IPS-18c (cell line): ENCODE results near the gene NCOA6.
"Not testable (repeated sequence)": the region's sequence is repeated elsewhere in the genome, so short reads cannot be mapped to it uniquely, and the experiment has no call there.

Experiments used
- H3K4me3 ChIP-seq: 2 replicates; pipeline ENCODE4 v1.7.0; 2013; ENCODE audit warnings: low read depth, mild to moderate bottlenecking, low read length, moderate library complexity; ENCODE audit not compliant: insufficient read depth
- H3K9me3 ChIP-seq: one replicate; pipeline ENCODE4 v1.6.1; 2013; ENCODE audit warnings: mild to moderate bottlenecking, low read length, moderate library complexity; ENCODE audit not compliant: control insufficient read depth, insufficient read depth

Gene NCOA6

DNA sequence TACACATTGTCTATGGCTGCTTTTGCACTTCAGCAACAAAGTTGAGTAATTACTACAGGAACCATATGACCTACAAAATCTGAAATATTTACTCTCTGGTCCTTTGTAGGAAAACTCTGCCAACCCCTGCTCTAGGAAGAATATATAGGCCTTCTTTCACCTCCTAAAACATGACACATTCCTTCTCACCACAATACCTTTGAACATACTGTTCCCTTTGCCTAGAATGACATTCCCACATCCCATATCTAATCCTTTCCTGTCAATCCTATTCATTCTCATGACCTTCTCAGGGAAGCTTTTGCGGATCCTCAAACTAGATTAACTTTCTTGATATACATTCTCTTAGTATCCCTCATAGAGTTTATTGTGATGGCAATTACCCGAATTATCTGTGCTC, 18.0 kb upstream of the NCOA6 start:
- Histone ChIP-seq H3K9me3 (no peaks in the 10 kb centered on the region), H3K4me3 (no peak overlapping the region)

DNA sequence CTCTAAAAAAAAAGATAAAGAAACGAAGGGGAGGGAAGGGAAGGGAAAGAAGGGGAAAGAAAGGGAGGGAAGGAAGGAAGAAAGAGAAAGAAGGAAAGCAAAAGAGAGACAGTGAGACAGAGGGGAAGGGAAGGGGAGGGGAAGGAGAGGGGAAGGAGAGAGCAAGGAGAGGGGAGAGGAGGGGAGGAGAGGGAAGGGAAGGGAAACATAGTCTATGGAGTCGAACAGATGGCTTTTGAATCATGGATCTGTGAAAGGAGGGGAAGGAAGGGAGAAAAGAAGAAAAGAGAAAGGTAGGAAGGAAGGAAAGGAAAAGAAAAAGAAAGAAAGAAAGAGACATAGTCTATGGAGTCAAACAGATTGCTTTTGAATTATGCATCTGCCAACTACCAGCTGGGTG, 16.7 kb upstream of the NCOA6 start:
- Histone ChIP-seq H3K9me3 (no peaks in the 10 kb centered on the region), H3K4me3 (no peak overlapping the region)

DNA sequence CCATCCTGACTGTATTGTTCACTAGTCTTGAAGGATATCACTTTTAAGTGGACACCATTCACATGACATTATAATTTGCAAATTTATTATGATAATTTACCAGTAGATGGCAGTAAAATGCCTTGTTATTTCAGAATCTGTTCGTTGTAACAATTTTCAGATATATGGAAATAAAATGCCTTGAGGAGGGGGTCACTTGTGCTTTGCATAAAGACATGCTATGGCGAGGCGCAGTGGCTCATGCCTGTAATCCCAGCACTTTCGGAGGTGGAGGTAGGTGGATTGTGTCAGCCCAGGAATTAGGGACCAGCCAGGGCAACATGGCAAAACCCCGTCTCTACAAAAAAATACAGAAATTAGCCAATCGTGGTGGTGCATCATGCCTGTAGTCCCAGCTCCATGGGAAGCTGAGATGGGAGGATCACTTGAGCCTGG, 9.0 kb upstream of the NCOA6 start:
- Histone ChIP-seq H3K4me3 (no peak overlapping the region), H3K9me3 (no peaks in the 10 kb centered on the region)

DNA sequence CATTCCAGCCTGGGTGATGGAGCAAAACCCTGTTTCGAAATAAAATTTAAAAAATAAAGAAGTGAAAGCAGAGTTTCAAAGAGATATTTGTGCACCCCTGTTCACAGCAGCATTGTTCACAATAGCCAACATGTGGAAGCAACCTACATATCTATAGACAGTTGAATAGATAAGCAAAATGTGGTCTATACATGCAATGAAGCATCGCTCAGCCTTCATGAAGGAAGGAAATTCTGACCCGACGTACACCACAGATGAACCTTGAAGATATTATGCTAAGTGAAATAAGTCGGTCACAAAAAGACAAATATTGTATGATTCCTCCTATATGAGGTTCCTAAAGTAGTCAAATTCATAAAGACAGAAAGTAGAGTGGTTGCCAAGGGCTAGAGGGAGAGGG, 6.5 kb upstream of the NCOA6 start:
- H3K4me3 ChIP-seq: no peak overlapping the region
- no peaks in the 10 kb centered on the region for H3K9me3 ChIP-seq

DNA sequence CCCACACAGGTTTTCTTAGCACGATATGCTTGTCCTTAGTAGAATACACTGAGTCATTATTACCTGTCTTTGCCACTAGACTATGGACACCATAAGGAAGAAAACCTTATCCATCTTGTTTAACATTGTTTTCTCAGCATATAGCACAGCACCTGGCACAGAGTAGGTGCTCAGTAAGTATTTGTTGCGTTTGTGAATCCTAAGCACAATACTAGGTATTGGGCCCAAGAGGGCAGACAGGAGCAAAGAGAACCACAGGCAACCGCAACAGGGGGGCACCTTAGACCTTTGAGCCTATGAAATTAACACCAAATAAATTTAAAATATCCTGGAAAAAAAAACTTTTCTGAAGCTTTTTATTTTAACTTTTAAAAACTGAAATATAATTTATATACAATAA, 3.7 kb upstream of the NCOA6 start:
- Histone ChIP-seq H3K4me3 (no peak overlapping the region), H3K9me3 (no peaks in the 10 kb centered on the region)

DNA sequence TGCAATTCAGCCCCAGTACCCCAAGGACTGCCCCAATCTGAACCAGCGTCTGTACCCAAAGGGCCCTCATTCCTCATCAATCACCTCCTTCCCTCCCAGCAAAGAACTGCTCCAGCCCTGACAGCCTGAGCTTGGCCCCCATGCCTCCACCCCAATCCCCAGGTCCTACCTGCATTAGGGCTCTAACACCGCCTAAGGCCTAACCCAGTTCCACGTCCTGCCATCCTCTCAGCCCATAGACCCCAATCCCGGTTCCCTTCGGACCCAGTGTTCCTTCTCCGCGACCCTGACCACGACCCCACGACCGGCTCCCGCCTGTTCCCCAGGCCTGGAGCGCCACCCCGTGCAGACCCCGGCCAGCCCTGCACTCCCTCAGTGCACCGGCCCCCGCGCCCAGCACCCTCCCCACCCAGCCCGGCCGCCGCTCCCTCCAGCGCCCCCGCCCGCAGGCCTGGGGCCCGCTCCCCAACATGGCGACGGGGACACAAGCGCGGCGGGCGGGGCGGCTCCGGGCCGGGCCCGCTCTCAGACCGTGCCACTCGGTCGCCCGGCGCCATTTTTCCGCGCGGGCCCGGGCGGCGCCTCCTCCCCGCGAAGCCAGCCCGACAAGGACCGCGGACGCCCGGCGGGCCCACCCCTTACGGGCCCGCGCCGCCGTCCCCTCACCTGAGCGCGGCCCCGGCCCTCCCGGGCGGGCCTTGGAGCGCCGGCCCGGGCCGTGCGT, 483 bp downstream of the NCOA6 start:
- Histone ChIP-seq H3K4me3 (peak overlapping the region; percentile 78), H3K9me3 (peaks cover 3% of the 10 kb centered on the region)

DNA sequence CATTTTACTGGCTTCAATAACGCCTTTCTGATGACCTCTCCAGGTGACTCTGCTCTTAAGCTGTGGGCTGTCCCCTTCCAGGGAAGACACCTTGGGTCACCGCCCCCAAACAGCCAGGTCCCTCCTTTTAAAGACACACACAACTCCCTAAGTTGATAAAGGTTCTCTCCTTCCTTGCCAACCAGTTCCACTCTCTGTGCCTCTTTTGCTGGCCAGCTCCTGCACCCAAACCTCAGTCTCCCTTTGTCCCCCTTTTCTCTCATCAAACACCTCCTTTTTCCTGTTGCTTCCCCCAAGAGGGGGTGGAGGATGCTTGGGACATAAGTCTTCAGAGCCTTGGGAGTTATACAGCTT, 1.0 kb downstream of the NCOA6 start:
- peak overlapping the region; percentile 78 for H3K4me3 ChIP-seq
- peaks cover 3% of the 10 kb centered on the region for H3K9me3 ChIP-seq

DNA sequence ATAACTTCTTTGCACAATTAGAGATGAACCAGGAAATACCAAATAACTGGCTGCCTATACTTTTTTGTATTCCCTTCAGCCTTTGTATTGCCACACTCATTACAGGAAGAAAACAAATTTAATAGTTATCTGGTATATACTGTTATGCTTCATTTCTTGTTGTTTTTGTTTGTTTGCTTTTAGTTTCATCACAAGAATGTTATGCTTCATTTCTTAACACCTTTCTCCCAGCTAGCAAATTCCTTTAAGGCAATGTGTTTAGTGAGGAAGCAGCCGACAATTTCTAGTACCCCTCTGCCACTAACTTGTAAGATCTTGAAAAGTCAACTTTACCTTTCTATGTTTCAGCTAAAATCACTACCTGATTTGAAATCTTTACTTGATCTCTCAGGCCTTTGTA, 1.4 kb downstream of the NCOA6 start:
- Histone ChIP-seq H3K9me3 (peaks cover 3% of the 10 kb centered on the region), H3K4me3 (peak overlapping the region; percentile 78; the same call in 1 of the 2 replicates)

DNA sequence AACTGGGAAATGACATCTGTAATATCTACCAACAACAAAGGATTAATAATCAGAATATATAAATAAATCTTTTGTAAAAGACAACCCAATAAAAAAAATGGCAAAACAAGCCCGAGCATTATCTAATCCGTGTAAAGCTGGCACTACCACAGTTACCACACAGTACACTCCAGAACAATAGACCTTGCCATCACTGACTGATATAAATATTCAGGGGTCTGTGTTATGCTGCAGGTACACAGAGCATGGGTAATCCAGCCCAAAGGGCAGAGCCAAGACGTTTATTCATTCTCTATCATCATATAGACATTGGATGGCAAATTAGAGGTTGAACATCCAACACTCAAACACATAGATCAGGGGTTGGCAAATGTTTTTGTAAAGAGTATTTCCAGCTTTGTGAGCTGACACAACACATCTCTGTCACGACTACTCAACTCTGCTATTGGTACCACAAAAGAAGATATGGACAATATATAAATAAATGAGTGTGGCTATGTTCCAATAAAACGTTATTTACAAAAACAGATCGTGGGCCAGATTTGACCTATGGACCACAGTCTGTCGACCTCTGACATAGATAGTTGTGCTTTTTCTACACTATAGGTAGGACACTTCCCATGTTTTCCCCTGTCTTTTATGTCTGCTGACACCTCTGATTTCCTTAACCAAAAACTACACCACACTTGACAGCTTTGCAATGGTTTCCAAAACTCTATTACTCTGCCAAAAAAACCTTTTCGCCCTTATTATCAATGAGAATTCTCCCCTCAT, 4.5 kb downstream of the NCOA6 start:
- Histone ChIP-seq H3K4me3 (no peak overlapping the region), H3K9me3 (peaks cover 3% of the 10 kb centered on the region)

DNA sequence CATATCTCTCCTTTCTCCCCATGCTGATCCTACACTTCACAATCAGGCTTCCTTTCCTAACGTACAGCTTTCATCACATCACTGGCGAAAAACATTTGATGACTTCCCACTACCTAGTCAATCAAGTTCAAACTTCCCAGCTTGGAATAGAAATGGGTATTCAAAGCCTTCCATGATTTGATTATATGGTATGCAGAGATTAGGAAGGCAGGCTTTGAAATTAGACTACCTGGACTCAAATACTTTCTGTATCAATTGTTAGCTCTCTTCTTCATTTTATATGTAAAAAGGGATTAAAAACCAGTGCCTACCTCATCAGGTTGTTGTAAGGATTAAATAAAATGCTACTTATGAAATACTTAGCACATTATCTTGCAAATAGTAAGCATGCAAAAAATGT, 7.7 kb downstream of the NCOA6 start:
- Histone ChIP-seq H3K4me3 (no peak overlapping the region), H3K9me3 (peaks cover 3% of the 10 kb centered on the region)

DNA sequence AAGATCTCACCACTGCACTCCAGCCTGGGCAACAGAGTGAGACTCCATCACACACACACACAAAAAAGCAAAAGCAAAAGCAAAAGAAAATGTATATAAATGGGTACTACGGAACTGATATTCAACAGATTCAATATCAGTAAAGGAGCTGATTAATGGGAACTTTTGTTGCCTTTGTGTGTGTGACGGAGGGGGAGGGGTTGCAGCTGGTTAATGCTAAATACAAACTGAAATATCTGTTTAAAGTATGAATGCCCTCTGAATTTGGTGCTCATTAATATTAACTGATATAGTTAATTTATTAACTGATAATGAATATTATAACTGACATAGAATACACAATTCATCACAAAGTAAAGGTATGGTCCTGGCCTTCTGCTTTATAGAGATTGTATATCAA, 8.4 kb downstream of the NCOA6 start:
- no peak overlapping the region for H3K4me3 ChIP-seq

DNA sequence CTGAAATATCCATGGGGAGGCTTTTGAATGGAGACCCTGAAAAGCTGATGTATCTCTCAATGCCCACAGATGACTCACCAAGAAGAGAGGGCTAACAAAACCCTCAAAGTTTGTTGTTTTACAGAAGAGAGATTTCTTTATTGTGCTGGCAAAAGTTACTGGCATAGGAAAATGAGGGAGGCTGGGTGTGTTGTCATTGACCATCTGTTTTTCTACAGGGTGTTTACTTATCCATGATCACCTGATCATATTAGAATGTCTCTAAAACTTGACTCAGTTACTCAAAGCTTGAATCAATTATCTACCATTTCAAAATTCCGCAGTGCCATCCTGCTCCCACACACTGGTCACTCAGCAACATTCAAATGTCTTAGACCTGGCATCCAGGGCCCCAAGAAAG, 9.8 kb downstream of the NCOA6 start:
- no peak overlapping the region for H3K4me3 ChIP-seq
- H3K9me3 ChIP-seq: no peaks in the 10 kb centered on the region

More for the DNA sequence above, 8.4 kb downstream of the NCOA6 start:
- peaks cover 3% of the 10 kb centered on the region for H3K9me3 ChIP-seq

DNA sequence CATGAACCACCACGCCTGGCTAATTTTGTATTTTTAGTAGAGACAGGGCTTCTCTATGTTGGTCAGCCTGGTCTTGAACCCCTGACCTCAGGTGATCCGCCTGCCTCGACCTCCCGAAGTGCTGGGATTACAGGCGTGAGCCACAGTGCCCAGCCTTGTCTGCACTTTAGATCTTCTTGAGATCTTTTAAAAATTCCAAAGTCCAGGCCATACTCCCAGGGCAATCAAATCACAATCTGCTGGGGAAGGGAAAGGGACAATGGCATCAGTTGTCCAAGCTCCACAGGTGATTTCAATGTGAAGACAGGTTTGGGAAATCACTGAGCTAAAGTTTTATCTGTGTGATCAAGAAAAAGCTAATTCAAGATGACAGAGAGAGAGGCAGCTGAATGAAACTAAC, 16.9 kb downstream of the NCOA6 start:
- no peak overlapping the region for H3K4me3 ChIP-seq
- H3K9me3 ChIP-seq: no peaks in the 10 kb centered on the region

DNA sequence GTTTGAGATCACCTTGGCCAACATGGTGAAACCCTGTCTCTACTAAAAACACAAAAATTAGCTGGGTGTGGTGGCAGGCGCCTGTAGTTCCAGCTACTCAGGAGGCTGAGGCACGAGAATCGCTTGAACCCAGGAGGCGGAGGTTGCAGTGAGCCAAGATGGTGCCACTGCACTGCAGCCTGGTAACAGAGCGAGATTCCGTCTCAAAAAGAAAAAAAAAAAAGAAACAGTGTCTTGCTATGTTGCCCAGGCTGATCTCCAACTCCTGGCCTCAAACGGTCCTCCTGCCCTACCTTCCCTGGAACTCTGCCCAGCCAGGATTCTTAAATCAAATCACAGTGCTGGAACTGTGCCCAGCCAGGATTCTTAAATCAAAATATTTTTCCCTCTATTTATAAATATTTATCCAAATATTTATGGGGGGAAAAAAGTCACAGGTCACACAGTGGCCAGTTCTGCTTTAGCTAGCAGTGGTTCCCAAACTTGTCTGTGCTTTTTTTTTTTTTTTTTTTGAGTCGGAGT, 17.4 kb downstream of the NCOA6 start:
- not testable (repeated sequence) for H3K4me3 ChIP-seq, H3K9me3 ChIP-seq

DNA sequence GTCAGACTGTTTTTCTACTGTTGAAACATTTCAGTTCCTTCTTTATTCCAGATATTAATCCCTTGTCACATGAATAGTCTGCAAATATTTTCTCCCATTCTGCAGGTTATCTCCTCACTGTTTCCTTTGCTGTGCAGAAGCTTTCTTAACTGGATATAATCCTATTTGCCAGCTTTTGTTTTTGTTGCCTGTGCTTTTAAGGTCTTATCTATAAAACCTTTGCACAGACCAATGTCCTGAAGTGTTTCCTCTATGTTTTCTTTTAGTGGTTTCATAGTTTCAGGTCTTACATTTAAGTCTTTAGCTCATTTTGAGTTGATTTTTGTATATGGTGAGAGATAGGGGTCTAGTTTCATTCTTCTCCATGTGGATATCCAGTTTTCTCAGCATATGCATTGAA, 19.2 kb downstream of the NCOA6 start:
- Histone ChIP-seq H3K9me3 (no peaks in the 10 kb centered on the region), H3K4me3 (no peak overlapping the region)

DNA sequence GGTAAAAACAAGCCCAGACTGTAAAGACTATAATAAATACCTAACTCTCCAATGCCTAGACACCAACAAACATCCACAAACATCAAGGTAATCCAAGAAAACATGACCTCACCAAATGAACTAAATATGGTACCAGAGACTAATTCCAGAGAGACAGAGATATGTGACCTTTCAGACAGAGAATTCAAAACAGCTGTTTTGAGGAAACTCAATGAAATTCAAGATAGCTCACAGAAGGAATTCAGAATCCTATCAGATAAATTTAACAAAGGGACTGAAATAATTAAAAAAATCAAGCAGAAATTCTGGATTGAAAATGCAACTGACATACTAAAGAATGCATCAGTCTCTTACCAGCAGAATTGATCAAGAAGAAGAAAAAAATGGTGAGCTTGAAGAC, 26.6 kb downstream of the NCOA6 start:
- H3K9me3 ChIP-seq: no peaks in the 10 kb centered on the region
- no peak overlapping the region for H3K4me3 ChIP-seq

DNA sequence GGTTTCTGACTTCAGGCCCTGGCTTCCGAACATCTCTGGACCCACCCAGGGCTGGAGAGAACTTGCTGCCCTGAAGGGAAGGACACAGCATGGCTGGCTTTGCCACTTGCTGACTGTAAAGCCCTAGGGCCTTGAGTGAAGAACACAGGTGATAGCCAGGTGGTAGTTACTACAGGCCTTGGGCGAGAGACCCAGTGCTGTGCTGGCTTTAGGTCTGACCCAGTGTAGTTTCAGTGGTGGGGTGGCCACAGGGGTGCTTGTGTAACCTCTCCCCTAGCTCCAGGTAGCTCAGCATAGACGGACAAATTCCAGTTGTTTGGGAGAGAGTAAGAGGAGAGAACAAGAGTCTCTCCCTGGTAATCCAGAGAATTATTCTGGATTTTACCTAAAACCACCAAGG, 27.1 kb downstream of the NCOA6 start:
- Histone ChIP-seq H3K9me3 (no peaks in the 10 kb centered on the region), H3K4me3 (no peak overlapping the region)
